ENCODE results near the gene GJB5.
"Not testable (repeated sequence)": the region's sequence is repeated elsewhere in the genome, so short reads cannot be mapped to it uniquely, and the experiment has no call there.

- TF ChIP-seq CTCF, POLR2A, POLR2AphosphoS5 (IDR thresholded peaks at IDR 0.05): not testable (repeated sequence)
Observed at GRCh38 chr1:34737236-34737635, 17.6 kb upstream of the GJB5 start.
